OCI-LY1 (cell line): Measurements from ENCODE around the gene C14orf180.

Experiments used
- EZH2 ChIP-seq: fragments of 200-600 bp; sonication (generic), shearing (Covaris generic); IDR thresholded peaks from 2 replicates; pipeline ENCODE4 v1.8.0; 2017; ENCODE audit warnings: borderline replicate concordance, mixed run types, mild to moderate bottlenecking, antibody characterized with exemption, low read length, moderate library complexity, mixed read lengths
- TF ChIP-seq, protein P1 (sequence below): fragments of 200-600 bp; sonication (generic), shearing (Covaris generic); IDR thresholded peaks from 2 replicates; pipeline ENCODE4 v1.5.1; 2017; ENCODE audit warnings: mild to moderate bottlenecking, antibody characterized with exemption, low read length, moderate library complexity, mixed read lengths

DNA sequence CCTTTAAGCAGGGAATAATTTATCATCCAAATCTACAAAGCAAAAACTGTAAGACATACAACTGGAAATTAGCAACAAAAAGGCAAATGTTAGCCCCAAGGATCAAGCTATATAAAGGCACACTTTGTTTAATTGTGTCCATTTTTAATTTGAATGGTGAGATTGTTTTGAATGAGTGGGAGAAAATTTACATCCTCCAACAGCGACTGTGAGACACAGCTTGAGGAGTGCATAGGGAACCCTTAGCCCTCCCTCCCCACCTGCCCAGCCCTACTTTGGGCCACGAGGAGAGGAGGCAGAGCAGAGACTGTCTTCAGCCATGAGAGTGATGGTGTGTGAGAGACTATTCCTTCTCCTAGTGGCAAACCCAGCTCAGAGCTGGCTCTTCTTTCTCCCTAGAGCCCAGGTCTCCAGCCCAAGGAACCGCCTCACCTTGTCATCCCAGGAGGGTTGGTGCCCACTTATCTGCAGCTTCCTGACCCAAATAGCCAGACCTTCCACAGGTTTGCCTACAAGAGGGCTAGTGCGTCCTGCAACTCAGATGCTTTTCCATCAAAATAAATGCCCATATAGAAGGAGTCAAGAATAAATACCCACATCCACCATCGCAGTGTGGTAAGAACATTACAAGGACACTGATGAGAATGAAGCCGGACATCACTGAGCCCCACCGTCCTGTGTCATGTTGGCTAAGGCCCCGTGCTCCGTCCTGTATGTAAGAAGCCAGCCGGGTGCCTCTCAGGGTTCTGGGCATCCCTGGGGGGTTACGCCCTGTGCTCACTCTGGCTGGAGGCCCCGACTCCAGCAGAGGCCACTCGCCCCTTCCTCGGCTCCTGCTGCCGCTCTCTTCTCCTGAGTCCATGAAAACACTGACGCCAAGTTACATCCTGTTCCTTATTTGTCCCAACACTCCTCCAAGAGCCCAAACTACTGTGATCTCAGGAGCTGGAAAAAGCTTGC lies 36.4 kb upstream of the C14orf180 start:
- TF ChIP-seq EZH2: no peak
- TF ChIP-seq, protein P1, sequence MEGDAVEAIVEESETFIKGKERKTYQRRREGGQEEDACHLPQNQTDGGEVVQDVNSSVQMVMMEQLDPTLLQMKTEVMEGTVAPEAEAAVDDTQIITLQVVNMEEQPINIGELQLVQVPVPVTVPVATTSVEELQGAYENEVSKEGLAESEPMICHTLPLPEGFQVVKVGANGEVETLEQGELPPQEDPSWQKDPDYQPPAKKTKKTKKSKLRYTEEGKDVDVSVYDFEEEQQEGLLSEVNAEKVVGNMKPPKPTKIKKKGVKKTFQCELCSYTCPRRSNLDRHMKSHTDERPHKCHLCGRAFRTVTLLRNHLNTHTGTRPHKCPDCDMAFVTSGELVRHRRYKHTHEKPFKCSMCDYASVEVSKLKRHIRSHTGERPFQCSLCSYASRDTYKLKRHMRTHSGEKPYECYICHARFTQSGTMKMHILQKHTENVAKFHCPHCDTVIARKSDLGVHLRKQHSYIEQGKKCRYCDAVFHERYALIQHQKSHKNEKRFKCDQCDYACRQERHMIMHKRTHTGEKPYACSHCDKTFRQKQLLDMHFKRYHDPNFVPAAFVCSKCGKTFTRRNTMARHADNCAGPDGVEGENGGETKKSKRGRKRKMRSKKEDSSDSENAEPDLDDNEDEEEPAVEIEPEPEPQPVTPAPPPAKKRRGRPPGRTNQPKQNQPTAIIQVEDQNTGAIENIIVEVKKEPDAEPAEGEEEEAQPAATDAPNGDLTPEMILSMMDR: no peak
